ENCODE measurements around the gene DMRTB1.

DNA sequence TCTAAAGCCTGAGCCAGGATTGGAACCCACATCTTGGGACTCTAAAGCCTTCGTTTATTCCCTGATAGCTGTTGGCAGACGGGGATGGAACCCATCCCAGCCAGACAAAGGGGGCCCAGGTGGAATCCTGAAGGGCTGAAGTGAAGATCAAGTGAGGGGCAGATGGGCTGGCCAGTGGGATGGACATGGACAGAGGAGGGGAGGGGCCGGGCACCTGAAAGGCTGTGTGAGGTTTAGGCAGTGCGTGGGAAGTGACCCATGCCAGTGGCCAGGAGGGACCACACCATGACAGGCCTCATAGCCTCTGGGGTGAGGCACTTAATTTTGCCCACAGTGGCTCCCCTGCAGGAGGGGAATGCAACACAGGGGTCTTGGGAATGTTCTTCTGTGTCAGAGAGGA, 44.6 kb upstream of the DMRTB1 start:
- TF ChIP-seq CTCF (IDR thresholded peaks at IDR 0.05; ENCODE audit: low read depth, low read length, poor library complexity, severe bottlenecking): no peak
- no peak for TF ChIP-seq EZH2phosphoT487 (IDR thresholded peaks at IDR 0.05; ENCODE audit: borderline replicate concordance, low read length)
